WTC11 (cell line): ENCODE data around the gene HCRT. TPM values are rescaled to one million over a fixed set of nuclear protein-coding genes. Genes with fewer than 3 reads are reported as not detected.

Experiments used
- ATF1 ChIP-seq: sonication (generic); formaldehyde crosslinking; IDR thresholded peaks from 2 replicates; pipeline ENCODE4 v1.8.1; 2023; ENCODE audit warnings: mild to moderate bottlenecking, moderate library complexity, missing genetic modification reagents
- ESRRA ChIP-seq: sonication (generic); formaldehyde crosslinking; IDR thresholded peaks from 2 replicates; pipeline ENCODE4 v1.8.1; 2022; ENCODE audit warnings: mild to moderate bottlenecking, missing genetic modification reagents, borderline replicate concordance
- GRHL2 ChIP-seq: fragments of 250-450 bp; sonication (Bioruptor Pico); IDR thresholded peaks from 2 replicates; pipeline ENCODE4 v1.8.0; 2022; ENCODE audit warnings: mild to moderate bottlenecking, moderate library complexity; ENCODE audit not compliant: insufficient replicate concordance, severe bottlenecking
- IRF2 ChIP-seq: sonication (generic); formaldehyde crosslinking; IDR thresholded peaks from 2 replicates; pipeline ENCODE4 v1.8.0; 2022; ENCODE audit warnings: low read depth, missing genetic modification reagents, borderline replicate concordance
- JUN ChIP-seq: sonication (generic); formaldehyde crosslinking; IDR thresholded peaks from 2 replicates; pipeline ENCODE4 v1.8.0; 2023; ENCODE audit warnings: mild to moderate bottlenecking, missing genetic modification reagents
- SOX15 ChIP-seq: fragments of 250-450 bp; sonication (Bioruptor Pico); IDR thresholded peaks from 2 replicates; pipeline ENCODE4 v1.9.0; 2021; ENCODE audit warnings: mild to moderate bottlenecking
- TCF7 ChIP-seq: sonication (generic); formaldehyde crosslinking; IDR thresholded peaks from 2 replicates; pipeline ENCODE4 v1.8.0; 2022; ENCODE audit warnings: mild to moderate bottlenecking, low read depth, missing genetic modification reagents, moderate library complexity
- TEAD1 ChIP-seq: sonication (generic); formaldehyde crosslinking; IDR thresholded peaks from 2 replicates; pipeline ENCODE4 v1.8.0; 2022; ENCODE audit warnings: mild to moderate bottlenecking, missing genetic modification reagents
- ZNF138 ChIP-seq: sonication (generic); formaldehyde crosslinking; conservative IDR thresholded peaks from 2 replicates; pipeline ENCODE4 v1.8.1; 2022; ENCODE audit warnings: mild to moderate bottlenecking, moderate library complexity, missing genetic modification reagents
- ZNF416 ChIP-seq: fragments of 250-450 bp; sonication (Bioruptor Pico); IDR thresholded peaks from 2 replicates; pipeline ENCODE4 v1.9.0; 2021; ENCODE audit warnings: mild to moderate bottlenecking, inconsistent platforms
- total RNA-seq: library from RNA; stranded (reverse); gene quantifications from 3 replicates; pipeline ENCODE4 v1.2.3, GENCODE V29; 2021
- TF ChIP-seq, protein P1 (sequence below): sonication (generic); formaldehyde crosslinking; IDR thresholded peaks from 2 replicates; pipeline ENCODE4 v1.8.1; 2022; ENCODE audit warnings: missing genetic modification reagents, borderline replicate concordance
- TF ChIP-seq, protein P2 (sequence below): sonication (generic); formaldehyde crosslinking; IDR thresholded peaks from 2 replicates; pipeline ENCODE4 v1.8.0; 2022; ENCODE audit warnings: missing genetic modification reagents
- TF ChIP-seq, protein P3 (sequence below): sonication (generic); formaldehyde crosslinking; IDR thresholded peaks from 2 replicates; pipeline ENCODE4 v1.8.1; 2023; ENCODE audit warnings: mild to moderate bottlenecking, missing genetic modification reagents
- TF ChIP-seq, protein P4 (sequence below): fragments of 250-450 bp; sonication (Bioruptor Pico); IDR thresholded peaks from 2 replicates; pipeline ENCODE4 v1.8.0; 2021; ENCODE audit warnings: mild to moderate bottlenecking
- TF ChIP-seq, protein P5 (sequence below): sonication (generic); formaldehyde crosslinking; IDR thresholded peaks from 2 replicates; pipeline ENCODE4 v1.8.0; 2023; ENCODE audit warnings: missing genetic modification reagents, mild to moderate bottlenecking, borderline replicate concordance
- TF ChIP-seq, protein P6 (sequence below): fragments of 250-450 bp; sonication (Bioruptor Pico); IDR thresholded peaks from 2 replicates; pipeline ENCODE4 v1.9.0; 2021; ENCODE audit warnings: mild to moderate bottlenecking, borderline replicate concordance
- TF ChIP-seq, protein P7 (sequence below): fragments of 250-450 bp; sonication (Bioruptor Pico); IDR thresholded peaks from 2 replicates; pipeline ENCODE4 v1.9.0; 2021; ENCODE audit warnings: mild to moderate bottlenecking

Gene HCRT
- total RNA-seq, 1 experiment from 2014 or later, result not detected

DNA sequence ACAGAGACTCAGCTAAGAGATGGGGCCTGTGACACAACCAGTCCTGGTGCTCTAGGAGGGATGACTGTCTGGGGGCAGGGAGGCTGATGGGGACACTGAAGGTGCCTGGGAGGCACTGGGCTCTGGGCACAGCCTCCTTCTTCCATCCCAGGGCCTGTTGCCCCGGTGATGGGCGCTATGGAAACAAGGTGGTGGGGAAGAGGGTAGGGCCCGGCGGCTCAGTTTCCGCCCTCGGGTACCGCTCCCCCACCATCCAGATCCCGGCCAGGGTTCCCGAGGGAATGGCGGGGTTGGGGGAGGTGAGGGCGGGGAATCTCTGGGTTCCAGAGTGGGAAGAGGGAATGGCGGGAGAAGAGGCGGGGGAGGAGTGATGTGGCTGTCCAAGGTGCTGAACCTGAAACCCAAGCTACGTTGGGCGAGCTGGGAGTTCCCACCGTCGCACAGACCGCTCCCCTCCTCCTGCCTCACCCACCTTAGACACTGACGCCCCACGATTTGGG, 5.3 kb downstream of the HCRT start (continued):
- TF ChIP-seq, protein P1, sequence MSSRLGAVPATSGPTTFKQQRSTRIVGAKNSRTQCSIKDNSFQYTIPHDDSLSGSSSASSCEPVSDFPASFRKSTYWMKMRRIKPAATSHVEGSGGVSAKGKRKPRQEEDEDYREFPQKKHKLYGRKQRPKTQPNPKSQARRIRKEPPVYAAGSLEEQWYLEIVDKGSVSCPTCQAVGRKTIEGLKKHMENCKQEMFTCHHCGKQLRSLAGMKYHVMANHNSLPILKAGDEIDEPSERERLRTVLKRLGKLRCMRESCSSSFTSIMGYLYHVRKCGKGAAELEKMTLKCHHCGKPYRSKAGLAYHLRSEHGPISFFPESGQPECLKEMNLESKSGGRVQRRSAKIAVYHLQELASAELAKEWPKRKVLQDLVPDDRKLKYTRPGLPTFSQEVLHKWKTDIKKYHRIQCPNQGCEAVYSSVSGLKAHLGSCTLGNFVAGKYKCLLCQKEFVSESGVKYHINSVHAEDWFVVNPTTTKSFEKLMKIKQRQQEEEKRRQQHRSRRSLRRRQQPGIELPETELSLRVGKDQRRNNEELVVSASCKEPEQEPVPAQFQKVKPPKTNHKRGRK (CRISPR knock-in tag), result no peak
- TF ChIP-seq, protein P2, sequence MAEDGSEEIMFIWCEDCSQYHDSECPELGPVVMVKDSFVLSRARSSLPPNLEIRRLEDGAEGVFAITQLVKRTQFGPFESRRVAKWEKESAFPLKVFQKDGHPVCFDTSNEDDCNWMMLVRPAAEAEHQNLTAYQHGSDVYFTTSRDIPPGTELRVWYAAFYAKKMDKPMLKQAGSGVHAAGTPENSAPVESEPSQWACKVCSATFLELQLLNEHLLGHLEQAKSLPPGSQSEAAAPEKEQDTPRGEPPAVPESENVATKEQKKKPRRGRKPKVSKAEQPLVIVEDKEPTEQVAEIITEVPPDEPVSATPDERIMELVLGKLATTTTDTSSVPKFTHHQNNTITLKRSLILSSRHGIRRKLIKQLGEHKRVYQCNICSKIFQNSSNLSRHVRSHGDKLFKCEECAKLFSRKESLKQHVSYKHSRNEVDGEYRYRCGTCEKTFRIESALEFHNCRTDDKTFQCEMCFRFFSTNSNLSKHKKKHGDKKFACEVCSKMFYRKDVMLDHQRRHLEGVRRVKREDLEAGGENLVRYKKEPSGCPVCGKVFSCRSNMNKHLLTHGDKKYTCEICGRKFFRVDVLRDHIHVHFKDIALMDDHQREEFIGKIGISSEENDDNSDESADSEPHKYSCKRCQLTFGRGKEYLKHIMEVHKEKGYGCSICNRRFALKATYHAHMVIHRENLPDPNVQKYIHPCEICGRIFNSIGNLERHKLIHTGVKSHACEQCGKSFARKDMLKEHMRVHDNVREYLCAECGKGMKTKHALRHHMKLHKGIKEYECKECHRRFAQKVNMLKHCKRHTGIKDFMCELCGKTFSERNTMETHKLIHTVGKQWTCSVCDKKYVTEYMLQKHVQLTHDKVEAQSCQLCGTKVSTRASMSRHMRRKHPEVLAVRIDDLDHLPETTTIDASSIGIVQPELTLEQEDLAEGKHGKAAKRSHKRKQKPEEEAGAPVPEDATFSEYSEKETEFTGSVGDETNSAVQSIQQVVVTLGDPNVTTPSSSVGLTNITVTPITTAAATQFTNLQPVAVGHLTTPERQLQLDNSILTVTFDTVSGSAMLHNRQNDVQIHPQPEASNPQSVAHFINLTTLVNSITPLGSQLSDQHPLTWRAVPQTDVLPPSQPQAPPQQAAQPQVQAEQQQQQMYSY (CRISPR knock-in tag), result no peak
- TF ChIP-seq TCF7, result peak; percentile 49; the same call in 1 of the 2 replicates
- no peak for TF ChIP-seq IRF2 (CRISPR knock-in tag)
- no peak for TF ChIP-seq ATF1 (CRISPR knock-in tag)
- TF ChIP-seq ZNF416, result no peak
- no peak for TF ChIP-seq SOX15 (CRISPR knock-in tag)
- TF ChIP-seq GRHL2 (CRISPR knock-in tag), result no peak
- no peak for TF ChIP-seq ZNF138 (CRISPR knock-in tag)
- TF ChIP-seq, protein P3, sequence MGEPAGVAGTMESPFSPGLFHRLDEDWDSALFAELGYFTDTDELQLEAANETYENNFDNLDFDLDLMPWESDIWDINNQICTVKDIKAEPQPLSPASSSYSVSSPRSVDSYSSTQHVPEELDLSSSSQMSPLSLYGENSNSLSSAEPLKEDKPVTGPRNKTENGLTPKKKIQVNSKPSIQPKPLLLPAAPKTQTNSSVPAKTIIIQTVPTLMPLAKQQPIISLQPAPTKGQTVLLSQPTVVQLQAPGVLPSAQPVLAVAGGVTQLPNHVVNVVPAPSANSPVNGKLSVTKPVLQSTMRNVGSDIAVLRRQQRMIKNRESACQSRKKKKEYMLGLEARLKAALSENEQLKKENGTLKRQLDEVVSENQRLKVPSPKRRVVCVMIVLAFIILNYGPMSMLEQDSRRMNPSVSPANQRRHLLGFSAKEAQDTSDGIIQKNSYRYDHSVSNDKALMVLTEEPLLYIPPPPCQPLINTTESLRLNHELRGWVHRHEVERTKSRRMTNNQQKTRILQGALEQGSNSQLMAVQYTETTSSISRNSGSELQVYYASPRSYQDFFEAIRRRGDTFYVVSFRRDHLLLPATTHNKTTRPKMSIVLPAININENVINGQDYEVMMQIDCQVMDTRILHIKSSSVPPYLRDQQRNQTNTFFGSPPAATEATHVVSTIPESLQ (CRISPR knock-in tag), result no peak; the same call in 1 of the 2 replicates
- TF ChIP-seq, protein P4, sequence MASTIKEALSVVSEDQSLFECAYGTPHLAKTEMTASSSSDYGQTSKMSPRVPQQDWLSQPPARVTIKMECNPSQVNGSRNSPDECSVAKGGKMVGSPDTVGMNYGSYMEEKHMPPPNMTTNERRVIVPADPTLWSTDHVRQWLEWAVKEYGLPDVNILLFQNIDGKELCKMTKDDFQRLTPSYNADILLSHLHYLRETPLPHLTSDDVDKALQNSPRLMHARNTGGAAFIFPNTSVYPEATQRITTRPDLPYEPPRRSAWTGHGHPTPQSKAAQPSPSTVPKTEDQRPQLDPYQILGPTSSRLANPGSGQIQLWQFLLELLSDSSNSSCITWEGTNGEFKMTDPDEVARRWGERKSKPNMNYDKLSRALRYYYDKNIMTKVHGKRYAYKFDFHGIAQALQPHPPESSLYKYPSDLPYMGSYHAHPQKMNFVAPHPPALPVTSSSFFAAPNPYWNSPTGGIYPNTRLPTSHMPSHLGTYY (CRISPR knock-in tag), result 0 out of 2 replicates have a peak, but pooled peaks have one; percentile 23
- peak; percentile 37; the same call in 1 of the 2 replicates for TF ChIP-seq ESRRA (CRISPR knock-in tag)
- TF ChIP-seq, protein P5, sequence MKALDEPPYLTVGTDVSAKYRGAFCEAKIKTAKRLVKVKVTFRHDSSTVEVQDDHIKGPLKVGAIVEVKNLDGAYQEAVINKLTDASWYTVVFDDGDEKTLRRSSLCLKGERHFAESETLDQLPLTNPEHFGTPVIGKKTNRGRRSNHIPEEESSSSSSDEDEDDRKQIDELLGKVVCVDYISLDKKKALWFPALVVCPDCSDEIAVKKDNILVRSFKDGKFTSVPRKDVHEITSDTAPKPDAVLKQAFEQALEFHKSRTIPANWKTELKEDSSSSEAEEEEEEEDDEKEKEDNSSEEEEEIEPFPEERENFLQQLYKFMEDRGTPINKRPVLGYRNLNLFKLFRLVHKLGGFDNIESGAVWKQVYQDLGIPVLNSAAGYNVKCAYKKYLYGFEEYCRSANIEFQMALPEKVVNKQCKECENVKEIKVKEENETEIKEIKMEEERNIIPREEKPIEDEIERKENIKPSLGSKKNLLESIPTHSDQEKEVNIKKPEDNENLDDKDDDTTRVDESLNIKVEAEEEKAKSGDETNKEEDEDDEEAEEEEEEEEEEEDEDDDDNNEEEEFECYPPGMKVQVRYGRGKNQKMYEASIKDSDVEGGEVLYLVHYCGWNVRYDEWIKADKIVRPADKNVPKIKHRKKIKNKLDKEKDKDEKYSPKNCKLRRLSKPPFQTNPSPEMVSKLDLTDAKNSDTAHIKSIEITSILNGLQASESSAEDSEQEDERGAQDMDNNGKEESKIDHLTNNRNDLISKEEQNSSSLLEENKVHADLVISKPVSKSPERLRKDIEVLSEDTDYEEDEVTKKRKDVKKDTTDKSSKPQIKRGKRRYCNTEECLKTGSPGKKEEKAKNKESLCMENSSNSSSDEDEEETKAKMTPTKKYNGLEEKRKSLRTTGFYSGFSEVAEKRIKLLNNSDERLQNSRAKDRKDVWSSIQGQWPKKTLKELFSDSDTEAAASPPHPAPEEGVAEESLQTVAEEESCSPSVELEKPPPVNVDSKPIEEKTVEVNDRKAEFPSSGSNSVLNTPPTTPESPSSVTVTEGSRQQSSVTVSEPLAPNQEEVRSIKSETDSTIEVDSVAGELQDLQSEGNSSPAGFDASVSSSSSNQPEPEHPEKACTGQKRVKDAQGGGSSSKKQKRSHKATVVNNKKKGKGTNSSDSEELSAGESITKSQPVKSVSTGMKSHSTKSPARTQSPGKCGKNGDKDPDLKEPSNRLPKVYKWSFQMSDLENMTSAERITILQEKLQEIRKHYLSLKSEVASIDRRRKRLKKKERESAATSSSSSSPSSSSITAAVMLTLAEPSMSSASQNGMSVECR (CRISPR knock-in tag), result peak; percentile 71; the same call in 1 of the 2 replicates
- peak; percentile 68 for TF ChIP-seq TEAD1 (CRISPR knock-in tag)
- no peak for TF ChIP-seq JUN
- TF ChIP-seq, protein P6, sequence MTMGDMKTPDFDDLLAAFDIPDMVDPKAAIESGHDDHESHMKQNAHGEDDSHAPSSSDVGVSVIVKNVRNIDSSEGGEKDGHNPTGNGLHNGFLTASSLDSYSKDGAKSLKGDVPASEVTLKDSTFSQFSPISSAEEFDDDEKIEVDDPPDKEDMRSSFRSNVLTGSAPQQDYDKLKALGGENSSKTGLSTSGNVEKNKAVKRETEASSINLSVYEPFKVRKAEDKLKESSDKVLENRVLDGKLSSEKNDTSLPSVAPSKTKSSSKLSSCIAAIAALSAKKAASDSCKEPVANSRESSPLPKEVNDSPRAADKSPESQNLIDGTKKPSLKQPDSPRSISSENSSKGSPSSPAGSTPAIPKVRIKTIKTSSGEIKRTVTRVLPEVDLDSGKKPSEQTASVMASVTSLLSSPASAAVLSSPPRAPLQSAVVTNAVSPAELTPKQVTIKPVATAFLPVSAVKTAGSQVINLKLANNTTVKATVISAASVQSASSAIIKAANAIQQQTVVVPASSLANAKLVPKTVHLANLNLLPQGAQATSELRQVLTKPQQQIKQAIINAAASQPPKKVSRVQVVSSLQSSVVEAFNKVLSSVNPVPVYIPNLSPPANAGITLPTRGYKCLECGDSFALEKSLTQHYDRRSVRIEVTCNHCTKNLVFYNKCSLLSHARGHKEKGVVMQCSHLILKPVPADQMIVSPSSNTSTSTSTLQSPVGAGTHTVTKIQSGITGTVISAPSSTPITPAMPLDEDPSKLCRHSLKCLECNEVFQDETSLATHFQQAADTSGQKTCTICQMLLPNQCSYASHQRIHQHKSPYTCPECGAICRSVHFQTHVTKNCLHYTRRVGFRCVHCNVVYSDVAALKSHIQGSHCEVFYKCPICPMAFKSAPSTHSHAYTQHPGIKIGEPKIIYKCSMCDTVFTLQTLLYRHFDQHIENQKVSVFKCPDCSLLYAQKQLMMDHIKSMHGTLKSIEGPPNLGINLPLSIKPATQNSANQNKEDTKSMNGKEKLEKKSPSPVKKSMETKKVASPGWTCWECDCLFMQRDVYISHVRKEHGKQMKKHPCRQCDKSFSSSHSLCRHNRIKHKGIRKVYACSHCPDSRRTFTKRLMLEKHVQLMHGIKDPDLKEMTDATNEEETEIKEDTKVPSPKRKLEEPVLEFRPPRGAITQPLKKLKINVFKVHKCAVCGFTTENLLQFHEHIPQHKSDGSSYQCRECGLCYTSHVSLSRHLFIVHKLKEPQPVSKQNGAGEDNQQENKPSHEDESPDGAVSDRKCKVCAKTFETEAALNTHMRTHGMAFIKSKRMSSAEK, result no peak
- TF ChIP-seq, protein P7, sequence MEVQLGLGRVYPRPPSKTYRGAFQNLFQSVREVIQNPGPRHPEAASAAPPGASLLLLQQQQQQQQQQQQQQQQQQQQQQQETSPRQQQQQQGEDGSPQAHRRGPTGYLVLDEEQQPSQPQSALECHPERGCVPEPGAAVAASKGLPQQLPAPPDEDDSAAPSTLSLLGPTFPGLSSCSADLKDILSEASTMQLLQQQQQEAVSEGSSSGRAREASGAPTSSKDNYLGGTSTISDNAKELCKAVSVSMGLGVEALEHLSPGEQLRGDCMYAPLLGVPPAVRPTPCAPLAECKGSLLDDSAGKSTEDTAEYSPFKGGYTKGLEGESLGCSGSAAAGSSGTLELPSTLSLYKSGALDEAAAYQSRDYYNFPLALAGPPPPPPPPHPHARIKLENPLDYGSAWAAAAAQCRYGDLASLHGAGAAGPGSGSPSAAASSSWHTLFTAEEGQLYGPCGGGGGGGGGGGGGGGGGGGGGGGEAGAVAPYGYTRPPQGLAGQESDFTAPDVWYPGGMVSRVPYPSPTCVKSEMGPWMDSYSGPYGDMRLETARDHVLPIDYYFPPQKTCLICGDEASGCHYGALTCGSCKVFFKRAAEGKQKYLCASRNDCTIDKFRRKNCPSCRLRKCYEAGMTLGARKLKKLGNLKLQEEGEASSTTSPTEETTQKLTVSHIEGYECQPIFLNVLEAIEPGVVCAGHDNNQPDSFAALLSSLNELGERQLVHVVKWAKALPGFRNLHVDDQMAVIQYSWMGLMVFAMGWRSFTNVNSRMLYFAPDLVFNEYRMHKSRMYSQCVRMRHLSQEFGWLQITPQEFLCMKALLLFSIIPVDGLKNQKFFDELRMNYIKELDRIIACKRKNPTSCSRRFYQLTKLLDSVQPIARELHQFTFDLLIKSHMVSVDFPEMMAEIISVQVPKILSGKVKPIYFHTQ, result no peak
